IPS DF 6.9 (cell line): Measurements from ENCODE around the gene PLCG2.

ENCODE experiments used
- DNase-seq: peaks from one replicate; pipeline ENCODE4 v3.0.0-alpha.2; 2013; ENCODE audit warnings: low read depth, low spot score
- H3K27ac ChIP-seq: one replicate; pipeline ENCODE4 v1.5.1; 2013; ENCODE audit warnings: low read length, control low read depth
- H3K27me3 ChIP-seq: 2 replicates; pipeline ENCODE4 v1.6.1; 2013; ENCODE audit warnings: mild to moderate bottlenecking, low read length; ENCODE audit not compliant: control insufficient read depth, insufficient read depth
- H3K36me3 ChIP-seq: 2 replicates; pipeline ENCODE4 v1.6.1; 2013; ENCODE audit warnings: low read length; ENCODE audit not compliant: control insufficient read depth, insufficient read depth
- H3K4me1 ChIP-seq: 2 replicates; pipeline ENCODE4 v1.6.1; 2013; ENCODE audit warnings: low read length; ENCODE audit not compliant: control insufficient read depth, insufficient read depth
- H3K4me3 ChIP-seq: 2 replicates; pipeline ENCODE4 v1.5.1; 2013; ENCODE audit warnings: mild to moderate bottlenecking, low read length
- H3K9me3 ChIP-seq: 2 replicates; pipeline ENCODE4 v1.6.1; 2013; ENCODE audit warnings: low read length, inconsistent platforms; ENCODE audit not compliant: control insufficient read depth, insufficient read depth
- WGBS: extraction: QIAGEN DNeasy Blood & Tissue Kit; methylation state at CpG from one replicate; pipeline ENCODE4 v1.1.7; 2013; ENCODE audit warnings: mixed read lengths, missing lambda C conversion rate; ENCODE audit not compliant: insufficient read length, insufficient coverage; 5-methylcytosine and 5-hydroxymethylcytosine counted together

The PLCG2 gene

DNA sequence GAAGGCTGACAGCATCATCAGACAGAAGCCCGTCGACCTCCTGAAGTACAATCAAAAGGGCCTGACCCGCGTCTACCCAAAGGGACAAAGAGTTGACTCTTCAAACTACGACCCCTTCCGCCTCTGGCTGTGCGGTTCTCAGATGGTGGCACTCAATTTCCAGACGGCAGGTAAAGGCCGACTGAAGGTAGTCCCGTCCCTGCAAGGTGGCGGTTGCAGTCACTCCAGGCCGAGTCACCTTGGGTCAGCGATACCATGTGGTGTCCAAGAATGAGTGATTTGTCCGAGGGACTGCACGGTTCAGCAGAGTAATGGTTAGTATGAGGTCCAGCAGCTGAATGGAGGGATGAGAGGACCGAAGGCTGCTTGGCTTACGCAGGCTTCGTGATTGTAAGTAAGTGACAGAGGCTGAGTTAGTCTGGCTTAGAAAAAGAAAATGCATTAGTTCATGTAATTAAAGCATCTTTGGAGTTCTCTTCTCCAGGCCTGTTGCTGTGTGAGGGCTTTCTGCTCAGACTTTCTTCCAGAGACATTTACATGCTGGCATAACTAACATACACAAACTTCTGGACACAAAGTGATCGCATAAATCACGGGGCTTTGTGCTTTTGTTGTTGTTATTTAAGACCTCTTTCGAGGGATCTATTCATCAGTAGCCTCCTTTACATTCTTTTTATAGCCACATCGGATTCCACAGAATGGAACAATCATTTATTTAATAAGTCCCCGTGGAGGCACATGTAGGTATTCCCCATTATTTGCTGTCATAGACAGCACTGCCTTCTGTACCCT is 157.3 kb downstream of the PLCG2 start:
- DNase-seq, result no peak
- Histone ChIP-seq H3K27me3 (no peaks in the 10 kb centered on the region), H3K9me3 (no peaks in the 10 kb centered on the region), H3K4me1 (peaks cover 4% of the 10 kb centered on the region), H3K4me3 (no peak overlapping the region), H3K36me3 (no peaks in the 10 kb centered on the region), H3K27ac (no peak overlapping the region)
- no CpG with 5 or more reads among the region's 23 CpGs for WGBS

DNA sequence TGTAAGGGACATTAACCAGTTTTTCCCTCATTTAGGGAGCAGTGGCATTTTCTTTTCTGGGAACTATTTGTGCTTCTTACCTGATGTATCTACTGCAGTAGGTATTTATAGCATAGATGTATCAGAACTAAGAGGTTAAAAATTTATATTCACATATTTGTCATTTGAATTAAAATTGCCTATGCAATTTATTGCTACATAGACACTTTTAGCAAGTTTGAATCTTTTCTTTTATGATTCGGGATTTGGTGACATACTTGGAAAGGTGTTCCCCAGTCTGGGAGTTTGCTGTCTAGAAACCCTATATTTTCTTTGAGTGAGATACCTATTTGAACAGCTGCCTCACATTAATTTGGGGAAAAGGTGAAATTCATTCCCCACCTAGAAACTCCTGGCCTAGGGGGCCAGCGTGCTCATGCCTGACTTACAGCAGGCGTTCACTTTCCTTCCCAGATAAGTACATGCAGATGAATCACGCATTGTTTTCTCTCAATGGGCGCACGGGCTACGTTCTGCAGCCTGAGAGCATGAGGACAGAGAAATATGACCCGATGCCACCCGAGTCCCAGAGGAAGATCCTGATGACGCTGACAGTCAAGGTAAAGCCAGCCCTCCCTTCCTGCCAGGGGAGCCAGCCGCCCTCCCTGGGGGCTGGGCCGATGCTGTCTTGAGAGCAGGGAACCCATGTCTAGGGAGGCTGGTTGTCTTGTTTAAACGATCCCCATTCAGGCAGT is 158.4 kb downstream of the PLCG2 start:
- H3K9me3 ChIP-seq, result no peaks in the 10 kb centered on the region
- DNase-seq, result no peak
- WGBS, result no CpG with 5 or more reads among the region's 13 CpGs
- no peak overlapping the region for H3K27ac ChIP-seq
- H3K4me3 ChIP-seq, result no peak overlapping the region
- H3K27me3 ChIP-seq, result no peaks in the 10 kb centered on the region
- H3K36me3 ChIP-seq, result no peaks in the 10 kb centered on the region
- peaks cover 6% of the 10 kb centered on the region for H3K4me1 ChIP-seq

DNA sequence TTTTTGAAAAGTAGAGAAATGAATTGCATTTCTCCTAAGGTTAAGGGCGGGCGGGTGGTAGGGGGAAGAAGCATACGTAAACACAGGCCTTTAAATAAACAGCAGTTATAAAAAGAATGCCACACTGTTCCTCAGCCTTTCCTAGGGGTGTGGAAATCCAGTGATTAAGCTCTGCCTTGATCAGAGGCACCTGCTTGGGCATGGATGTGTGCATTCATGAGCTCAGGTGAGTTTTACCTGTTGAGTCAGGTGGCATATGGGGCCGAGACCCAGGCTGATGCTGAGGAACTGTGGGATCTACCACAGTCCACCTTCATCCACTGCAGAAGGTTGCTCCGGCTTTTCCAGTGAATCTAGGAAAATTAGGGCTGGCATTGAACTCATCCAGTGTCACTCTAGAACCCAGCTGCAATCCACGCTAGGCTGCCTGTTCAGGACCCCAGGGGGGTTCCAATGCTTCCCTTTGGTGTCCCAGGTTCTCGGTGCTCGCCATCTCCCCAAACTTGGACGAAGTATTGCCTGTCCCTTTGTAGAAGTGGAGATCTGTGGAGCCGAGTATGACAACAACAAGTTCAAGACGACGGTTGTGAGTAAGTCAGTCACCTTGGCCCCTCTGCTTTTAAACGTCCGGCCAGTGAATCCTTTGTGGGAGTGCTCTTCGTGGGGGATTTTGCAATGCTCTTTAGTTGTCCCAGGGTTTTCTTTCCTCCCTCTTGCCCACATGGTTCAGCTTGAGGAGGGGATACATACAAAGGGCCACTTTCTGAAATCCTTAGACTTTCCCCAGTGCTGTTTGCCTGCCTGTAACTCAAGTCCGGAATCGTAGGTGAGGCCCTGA is 159.5 kb downstream of the PLCG2 start:
- H3K27me3 ChIP-seq, result no peaks in the 10 kb centered on the region
- H3K4me3 ChIP-seq, result no peak overlapping the region
- no peaks in the 10 kb centered on the region for H3K36me3 ChIP-seq
- H3K9me3 ChIP-seq, result no peaks in the 10 kb centered on the region
- whole genome bisulfite sequencing, result no CpG with 5 or more reads among the region's 17 CpGs
- peaks cover 6% of the 10 kb centered on the region for H3K4me1 ChIP-seq
- DNase-seq, result no peak
- H3K27ac ChIP-seq, result no peak overlapping the region

DNA sequence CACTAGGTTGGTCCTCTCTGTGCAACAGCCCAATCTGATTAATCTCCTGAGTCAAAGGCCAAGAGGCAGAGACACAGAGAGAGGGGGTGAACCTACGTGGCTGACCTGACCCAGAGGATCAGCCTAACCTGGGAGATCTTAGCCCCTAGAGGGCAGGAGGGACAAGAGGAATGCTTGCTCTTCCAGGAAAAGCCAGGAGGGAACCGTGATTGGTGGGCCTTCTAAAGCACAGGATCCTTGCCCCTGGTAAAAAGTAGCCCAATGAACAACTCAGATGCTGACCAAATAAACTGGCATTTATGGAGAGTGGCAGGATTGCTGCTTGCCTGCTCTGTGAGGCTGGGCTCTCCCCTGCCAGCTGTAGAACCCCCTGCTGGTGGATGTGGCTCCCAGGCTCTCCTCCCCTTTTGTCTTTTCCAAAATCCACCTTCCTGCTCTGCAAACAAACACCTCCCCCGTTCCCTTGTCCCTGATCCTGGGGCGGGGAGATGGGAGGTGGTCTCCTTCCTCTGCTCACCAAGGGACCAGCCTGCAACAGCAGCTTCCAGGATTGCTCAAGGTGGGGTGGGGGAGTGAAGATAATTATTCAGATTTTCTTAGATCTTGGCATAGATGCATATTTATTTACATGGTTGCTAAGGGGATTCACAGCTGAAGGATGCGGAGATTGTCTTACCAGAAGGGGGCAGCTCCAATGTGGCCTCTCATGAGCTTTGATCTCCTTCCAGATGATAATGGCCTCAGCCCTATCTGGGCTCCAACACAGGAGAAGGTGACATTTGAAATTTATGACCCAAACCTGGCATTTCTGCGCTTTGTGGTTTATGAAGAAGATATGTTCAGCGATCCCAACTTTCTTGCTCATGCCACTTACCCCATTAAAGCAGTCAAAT is 160.3 kb downstream of the PLCG2 start:
- H3K27me3 ChIP-seq, result no peaks in the 10 kb centered on the region
- H3K9me3 ChIP-seq, result no peaks in the 10 kb centered on the region
- H3K27ac ChIP-seq, result no peak overlapping the region
- H3K36me3 ChIP-seq, result no peaks in the 10 kb centered on the region
- H3K4me3 ChIP-seq, result no peak overlapping the region
- no peak for DNase-seq
- H3K4me1 ChIP-seq, result peaks cover 6% of the 10 kb centered on the region
- no CpG with 5 or more reads among the region's 7 CpGs for WGBS

DNA sequence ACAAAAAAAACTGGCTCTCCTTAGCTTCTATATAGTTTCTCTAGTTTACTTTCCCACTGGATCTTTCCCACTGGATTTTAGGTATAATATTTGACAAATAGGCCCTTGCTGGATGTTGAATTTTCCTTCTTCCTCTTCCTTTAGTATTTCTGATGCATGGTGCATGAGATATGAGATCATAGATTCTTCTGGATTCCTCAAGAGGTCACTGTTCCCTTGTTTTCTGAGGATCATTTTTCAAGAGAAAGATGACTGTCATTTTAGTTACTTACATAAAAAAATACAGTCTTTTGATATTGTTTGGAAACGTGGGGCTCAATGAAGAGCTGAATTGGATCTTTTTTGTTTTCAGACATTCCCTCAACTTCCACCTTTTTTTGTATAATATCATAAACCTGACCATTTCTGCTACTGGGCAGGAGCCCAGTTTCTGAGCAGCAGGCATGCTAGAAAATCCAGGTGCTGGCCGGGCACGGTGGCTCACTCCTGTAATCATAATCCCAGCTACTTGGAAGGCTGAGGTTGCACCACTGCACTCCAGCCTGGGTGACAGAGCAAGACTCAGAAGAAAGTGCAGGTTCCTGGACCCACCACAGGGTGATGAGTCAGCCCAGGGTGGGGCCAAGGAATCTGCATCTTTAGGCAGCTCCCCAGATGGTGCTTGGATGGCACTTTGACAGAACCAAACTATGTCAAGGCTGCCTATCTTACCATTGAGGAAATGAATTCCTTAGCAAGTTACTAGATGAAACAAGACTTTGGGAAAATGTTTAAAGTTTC is 161.9 kb downstream of the PLCG2 start:
- Histone ChIP-seq H3K4me1 (peaks cover 6% of the 10 kb centered on the region), H3K36me3 (no peaks in the 10 kb centered on the region), H3K27ac (no peak overlapping the region), H3K4me3 (no peak overlapping the region), H3K27me3 (no peaks in the 10 kb centered on the region), H3K9me3 (no peaks in the 10 kb centered on the region)
- WGBS, result no CpG with 5 or more reads among the region's 3 CpGs
- no peak for DNase-seq

DNA sequence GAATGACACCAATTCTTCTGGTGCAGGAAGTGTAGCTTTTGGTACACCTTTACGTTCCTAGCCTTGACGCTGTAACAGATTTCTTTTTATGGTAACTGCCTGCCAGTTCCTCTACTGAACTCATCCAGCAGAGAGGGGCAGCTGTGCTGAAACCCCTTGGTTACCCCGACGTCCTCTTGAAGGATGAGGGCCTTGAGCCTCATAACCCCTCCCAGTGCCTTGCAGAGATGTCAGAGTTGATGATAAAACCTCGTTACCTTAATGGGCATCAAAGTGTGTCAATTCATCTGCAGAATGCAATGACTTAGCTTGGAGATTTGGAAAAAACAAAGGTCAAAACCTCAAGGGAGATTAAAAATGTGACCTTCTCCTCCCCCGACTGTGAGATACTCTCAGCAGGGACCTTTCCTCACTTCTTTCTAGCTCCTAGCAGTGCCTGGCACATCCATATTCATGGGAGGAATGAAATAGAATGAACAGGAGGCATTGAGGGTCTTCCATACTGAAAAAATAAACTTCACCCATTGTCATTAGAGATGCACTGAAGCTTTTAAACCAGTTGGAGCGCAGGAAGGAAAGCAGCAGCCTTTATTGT is 163.0 kb downstream of the PLCG2 start:
- Histone ChIP-seq H3K9me3 (no peaks in the 10 kb centered on the region), H3K27me3 (no peaks in the 10 kb centered on the region), H3K27ac (no peak overlapping the region), H3K4me1 (peaks cover 6% of the 10 kb centered on the region), H3K36me3 (no peaks in the 10 kb centered on the region), H3K4me3 (no peak overlapping the region)
- no CpG with 5 or more reads among the region's 7 CpGs for WGBS
- DNase-seq, result no peak

DNA sequence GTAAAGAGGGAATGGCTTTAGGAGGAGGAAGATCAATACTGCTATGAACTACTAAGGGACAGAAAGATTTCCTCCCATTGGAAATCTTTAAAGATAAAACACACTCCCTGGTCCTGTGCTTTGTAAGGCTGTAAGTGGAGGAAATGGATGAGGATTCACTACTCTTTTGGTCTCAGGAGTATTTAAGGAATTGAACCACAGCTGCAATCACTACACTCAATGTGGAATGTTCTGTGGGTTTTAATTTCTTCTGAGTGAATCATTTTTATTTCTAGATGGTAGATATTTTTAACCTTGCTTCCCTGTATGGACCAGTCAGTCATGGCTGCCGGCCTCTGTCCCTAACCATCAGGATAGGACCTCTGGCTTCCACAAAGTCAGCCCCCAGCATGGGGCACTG is 166.6 kb downstream of the PLCG2 start:
- Histone ChIP-seq H3K27me3 (no peaks in the 10 kb centered on the region), H3K4me1 (peaks cover 2% of the 10 kb centered on the region; the same call in 1 of the 2 replicates), H3K9me3 (no peaks in the 10 kb centered on the region), H3K36me3 (no peaks in the 10 kb centered on the region), H3K4me3 (no peak overlapping the region), H3K27ac (no peak overlapping the region)
- no peak for DNase-seq
- no CpG with 5 or more reads among the region's 1 CpG for WGBS

DNA sequence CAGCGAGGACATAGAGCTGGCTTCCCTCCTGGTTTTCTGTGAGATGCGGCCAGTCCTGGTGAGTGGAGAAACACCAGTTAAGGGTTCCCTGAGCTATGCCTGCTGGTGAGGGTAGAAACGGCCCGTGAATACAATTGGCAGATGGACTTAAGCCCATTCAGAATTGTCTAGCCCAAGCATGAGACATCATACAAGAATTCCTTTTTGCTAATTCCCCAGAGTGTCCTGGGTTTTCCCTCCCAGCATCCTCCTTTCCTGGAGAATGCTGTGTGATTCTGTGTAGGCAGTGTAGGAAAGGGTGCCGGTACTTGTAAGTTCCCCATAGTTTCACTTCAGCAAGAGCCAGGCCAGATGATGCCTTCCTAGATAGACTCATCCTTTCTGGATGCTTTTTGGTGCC is 167.1 kb downstream of the PLCG2 start:
- H3K9me3 ChIP-seq, result no peaks in the 10 kb centered on the region
- H3K4me1 ChIP-seq, result peaks cover 2% of the 10 kb centered on the region; the same call in 1 of the 2 replicates
- no peak for DNase-seq
- WGBS, result no CpG with 5 or more reads among the region's 5 CpGs
- no peaks in the 10 kb centered on the region for H3K36me3 ChIP-seq
- no peaks in the 10 kb centered on the region for H3K27me3 ChIP-seq
- H3K4me3 ChIP-seq, result no peak overlapping the region
- no peak overlapping the region for H3K27ac ChIP-seq

DNA sequence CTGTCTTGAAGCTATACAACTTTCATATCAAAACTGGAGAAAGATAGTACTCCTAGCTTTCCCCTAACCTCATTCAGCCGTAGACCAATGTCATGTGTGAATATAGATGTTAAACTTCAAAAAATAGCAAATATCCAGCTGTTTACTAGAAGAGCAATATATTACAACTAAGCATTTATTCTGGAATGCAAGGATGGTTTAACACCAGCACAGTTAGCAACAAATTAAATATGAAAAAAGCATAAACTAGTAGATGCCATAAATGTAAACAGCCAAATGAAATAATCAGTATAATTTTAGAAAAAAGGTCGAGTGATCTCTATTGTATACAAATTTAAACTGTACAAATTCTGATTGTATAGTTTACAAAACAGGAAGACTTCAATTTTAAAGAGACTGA is 172.5 kb downstream of the PLCG2 start:
- Histone ChIP-seq H3K4me3 (no peak overlapping the region), H3K4me1 (no peaks in the 10 kb centered on the region), H3K27ac (no peak overlapping the region), H3K27me3 (no peaks in the 10 kb centered on the region), H3K36me3 (no peaks in the 10 kb centered on the region), H3K9me3 (no peaks in the 10 kb centered on the region)
- no peak for DNase-seq
- WGBS, result no CpG with 5 or more reads among the region's 2 CpGs
